HG03196 (cell line): ENCODE data around the gene TRIM13.
"Not testable (repeated sequence)": the region's sequence is repeated elsewhere in the genome, so short reads cannot be mapped to it uniquely, and the experiment has no call there.

Experiments used
- ATAC-seq: cut with Tn5 transposase; IDR thresholded peaks from one replicate; pipeline ENCODE4 v1.9.1; 2021; ENCODE audit not compliant: unreplicated experiment

The TRIM13 gene, protein sequence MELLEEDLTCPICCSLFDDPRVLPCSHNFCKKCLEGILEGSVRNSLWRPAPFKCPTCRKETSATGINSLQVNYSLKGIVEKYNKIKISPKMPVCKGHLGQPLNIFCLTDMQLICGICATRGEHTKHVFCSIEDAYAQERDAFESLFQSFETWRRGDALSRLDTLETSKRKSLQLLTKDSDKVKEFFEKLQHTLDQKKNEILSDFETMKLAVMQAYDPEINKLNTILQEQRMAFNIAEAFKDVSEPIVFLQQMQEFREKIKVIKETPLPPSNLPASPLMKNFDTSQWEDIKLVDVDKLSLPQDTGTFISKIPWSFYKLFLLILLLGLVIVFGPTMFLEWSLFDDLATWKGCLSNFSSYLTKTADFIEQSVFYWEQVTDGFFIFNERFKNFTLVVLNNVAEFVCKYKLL

DNA sequence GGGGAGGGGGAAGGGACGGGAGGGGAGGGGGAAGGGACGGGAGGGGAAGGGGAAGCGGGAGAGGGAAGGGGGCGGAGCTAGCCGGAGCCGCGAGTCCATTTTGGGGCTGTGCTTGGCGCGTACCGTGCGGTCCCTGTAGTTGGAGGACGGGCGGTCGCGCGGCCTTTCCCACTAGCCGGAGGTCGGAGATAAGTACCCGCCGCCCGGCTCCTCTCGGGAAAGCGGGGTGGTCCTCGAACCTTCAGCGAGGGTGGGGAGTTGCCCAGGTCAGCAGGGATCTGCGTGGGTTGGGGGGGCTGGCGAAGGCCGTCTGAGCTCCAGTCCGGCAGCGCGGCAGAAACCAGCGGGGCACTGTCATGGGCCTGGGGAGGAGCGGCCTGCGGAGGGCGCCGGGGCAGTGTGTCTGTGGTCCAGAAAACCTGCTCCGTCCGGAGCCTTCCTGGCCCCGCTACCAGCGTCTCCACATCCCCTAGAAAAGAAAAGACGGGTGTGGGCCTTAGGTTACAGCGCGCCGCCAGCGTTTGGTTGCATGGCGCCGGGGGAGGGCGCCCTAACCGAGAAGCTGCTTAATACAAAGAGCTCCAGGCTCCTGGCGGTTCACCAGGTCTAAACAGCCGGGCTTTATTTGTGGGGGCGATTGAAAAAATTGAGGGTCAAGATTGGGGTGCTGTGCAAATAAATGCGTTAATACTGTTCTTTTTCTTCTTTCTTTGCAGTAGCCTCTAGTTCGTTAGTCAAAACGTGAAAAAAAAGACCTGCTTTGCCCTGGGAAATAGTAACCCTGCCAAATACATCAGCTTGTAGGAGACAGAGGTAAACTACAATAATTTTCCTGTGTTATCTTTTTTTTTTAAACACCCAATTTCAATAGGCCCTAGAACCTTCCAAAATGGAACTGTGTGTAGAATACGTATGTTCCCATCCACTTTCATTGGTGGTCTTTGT is at the start of gene TRIM13:
TRIM13 (plus strand) TSS at position 92 of the 945 bp plus-strand sequence. CDS start 14,899 bp downstream, outside the sequence.
- peak; percentile 75 for ATAC-seq

DNA sequence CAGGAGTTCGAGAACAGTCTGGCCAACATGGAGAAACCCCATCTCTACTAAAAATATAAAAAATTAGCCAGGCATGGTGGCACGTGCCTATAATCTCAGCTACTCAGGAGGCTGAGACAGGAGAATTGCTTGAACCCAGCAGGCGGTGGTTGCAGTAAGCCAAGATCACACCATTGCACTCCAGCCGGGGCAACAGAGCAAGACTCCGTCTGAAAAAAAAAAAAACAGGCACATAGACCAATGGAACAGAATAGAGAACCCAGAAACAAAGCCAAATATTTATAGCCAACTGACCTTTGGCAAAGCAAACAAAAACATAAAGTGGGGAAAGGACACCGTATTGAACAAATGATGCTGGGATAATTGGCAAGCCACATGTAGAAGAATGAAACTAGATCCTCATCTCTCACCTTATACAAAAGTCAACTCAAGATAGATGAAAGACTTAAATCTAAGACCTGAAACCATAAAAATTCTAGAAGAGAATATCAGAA is 48.0 kb upstream of the TRIM13 start:
- not testable (repeated sequence) for ATAC-seq

DNA sequence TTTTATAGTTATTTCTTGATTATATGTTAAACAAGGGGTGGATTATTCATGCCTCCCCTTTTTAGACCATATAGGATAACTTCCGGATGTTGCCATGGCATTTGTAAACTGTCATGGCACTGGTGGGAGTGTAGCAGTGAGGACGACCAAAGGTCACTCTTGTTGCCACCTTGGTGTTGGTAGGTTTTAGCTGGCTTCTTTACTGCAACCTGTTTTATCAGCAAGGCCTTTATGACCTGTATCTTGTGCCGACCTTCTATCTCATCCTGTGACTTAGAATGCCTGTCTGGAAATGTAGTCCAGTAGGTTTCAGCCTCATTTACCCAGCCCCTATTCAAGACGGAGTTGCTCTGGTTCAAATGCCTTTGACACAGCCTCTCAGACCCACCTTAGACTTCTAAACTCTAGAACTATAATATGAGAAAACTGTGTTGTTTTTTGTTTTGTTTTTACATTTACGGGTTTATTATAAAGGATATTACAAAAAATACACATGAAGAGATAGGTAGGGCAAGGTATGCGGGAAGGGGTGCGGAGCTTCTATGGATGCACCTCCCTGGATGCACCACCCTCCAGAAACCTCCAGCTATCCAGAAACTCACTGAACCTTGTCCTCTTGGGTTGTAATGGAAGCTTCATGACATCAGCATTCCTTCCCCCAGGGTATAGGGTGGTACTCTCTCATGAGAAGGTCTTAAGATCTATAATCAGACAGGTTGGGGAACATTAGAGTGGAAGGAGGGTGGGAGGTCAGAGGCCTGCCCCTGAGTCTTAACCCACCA is 44.9 kb upstream of the TRIM13 start:
- ATAC-seq: no peak

DNA sequence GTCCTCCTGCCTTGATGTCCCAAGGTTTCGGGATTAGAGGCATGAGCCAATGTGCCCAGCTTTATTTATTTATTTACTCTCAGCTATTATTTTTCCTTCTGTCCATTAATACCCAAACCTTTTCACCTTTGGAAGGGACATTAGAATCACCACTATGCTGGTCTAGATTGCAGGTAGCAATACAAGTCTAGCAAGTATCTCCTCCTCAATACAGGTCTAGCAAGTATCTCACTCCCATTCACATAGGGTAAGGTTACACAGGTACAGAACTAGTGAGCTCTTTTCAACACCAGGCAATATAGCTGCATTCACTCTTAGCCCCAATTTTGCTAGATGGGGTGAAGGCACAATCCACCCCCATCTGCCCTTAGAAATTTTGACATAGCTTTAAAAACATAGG is 43.3 kb upstream of the TRIM13 start:
- ATAC-seq: no peak

DNA sequence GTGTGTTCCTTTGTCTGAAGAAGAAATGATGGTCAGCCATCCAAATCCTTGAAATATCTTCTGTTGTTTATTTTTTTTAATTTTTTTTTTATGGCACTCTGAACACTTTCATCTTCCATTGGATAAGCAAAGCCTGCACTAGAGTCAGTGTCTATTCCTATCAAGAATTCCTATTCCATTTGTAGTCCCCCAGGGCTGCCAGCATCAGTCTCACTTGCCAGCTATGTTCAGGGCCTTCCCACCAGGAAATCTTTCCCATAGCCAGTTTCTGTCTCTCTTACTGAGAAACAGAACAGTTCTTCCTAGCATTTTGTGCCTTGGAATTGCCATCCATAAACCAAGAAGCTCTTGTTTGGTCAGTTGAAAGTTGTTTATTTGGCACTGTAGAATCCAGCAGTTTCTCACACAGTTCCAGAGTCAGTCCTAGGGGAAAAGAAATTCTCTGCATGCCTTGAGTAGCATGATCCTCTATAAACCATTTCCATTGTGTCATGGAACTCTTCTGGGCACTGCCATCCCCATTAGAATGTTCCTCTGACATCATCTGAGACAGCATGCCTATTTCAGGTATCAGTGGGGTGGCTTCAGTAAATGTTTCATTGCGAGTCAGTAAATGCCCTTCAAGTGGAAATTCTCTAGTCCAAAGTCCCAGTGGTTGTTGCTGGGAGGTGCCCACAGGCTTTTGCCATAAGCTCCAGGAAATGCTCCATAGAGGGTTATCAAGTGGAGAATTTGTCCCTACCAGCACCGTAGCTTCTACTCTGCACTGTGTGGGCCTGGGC is 42.0 kb upstream of the TRIM13 start:
- ATAC-seq: no peak

DNA sequence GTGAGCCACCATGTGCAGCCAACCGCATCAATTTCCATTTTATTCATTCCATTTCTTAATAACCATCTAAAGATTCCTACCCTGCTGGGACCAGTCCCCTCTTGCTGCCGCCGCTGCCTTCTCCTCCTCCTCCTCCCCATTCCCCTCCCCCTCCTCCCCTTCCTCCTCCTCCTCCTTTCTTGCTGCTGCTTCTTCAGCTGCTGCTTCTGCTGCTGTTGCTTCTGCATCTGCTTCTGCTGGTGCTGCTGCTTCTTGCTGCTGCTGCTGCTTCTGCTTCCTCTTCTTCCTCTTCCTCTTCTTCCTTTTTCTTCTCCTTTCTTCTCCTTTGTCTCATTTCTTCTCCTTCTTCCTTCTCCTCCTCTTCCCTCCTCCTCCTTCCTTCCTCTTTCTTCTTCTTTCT is 40.7 kb upstream of the TRIM13 start:
- ATAC-seq: no peak

DNA sequence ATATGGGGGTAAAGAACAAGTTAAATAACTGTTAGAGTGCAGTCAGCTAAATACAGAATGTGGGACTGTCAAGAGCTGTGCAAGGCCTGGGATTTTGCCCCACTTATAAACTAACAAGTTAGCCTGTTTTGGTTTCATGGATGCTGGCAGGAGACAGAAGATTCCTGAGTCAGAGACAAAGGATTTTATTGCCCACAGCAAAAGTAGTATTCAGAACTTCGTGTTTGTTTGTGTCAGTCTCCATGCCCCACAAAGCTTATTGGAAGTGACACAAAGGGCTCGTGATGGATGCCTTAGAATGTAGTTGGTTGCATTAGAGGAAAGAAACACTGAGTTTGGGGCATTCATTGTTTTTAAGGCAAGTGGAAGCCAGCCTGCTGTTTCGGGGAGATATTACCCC is 38.5 kb upstream of the TRIM13 start:
- ATAC-seq: no peak

DNA sequence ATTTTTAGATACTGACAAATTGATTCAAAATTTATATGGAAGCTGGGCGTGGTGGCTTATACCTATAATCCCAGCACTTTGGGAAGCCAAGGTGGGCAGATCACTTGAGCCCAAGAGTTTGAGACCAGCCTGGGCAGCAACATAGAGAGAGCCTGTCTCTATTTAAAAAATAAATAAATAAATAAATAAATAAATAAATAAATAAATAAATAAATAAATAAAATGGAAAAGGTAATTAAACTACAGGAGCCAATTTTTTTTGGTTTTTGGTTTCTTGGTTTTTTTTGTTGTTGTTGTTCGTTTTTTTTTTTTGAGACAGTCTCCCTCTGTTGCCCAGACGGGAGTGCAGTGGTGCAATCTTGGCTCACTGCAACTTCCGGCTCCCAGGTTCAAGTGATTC is 29.4 kb upstream of the TRIM13 start:
- no peak for ATAC-seq

DNA sequence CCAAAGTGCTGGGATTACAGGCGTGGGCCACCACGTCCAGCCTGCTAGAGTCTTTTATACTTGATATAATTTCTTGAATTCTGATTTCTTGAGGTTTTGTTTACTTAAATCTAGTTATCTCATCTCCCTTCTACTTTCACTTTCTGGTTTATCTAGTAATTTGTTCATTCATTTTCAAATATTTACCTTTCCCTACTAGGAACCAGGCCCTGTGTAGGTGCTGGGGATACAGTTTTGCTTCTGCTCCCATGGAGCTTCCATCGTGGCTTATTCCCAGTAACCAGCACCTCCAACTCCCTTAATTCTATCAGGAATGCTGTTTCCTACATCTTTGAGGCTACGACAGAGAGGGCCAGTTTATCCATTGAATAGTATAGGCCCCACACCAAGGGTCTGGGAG is 24.1 kb upstream of the TRIM13 start:
- ATAC-seq: no peak

DNA sequence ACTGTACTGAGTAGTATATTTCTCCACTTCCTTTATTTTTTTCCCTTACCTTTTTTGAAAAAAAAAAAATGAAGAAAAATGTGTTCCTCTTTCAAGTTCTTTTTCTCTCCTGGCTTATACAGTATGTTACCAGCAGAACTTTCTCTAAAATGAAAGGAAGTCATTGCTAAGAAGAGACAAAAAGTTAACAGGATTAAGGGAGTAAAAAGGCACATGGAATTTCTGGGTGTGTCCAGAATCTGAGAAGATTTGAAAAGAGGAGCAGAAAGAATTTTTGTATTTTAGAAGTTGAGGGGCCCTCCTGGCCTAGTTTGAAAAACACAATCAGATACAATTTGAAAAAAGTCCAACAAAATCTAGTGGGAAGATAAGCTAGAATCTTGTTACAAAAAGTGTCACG is 21.0 kb upstream of the TRIM13 start:
- no peak for ATAC-seq

DNA sequence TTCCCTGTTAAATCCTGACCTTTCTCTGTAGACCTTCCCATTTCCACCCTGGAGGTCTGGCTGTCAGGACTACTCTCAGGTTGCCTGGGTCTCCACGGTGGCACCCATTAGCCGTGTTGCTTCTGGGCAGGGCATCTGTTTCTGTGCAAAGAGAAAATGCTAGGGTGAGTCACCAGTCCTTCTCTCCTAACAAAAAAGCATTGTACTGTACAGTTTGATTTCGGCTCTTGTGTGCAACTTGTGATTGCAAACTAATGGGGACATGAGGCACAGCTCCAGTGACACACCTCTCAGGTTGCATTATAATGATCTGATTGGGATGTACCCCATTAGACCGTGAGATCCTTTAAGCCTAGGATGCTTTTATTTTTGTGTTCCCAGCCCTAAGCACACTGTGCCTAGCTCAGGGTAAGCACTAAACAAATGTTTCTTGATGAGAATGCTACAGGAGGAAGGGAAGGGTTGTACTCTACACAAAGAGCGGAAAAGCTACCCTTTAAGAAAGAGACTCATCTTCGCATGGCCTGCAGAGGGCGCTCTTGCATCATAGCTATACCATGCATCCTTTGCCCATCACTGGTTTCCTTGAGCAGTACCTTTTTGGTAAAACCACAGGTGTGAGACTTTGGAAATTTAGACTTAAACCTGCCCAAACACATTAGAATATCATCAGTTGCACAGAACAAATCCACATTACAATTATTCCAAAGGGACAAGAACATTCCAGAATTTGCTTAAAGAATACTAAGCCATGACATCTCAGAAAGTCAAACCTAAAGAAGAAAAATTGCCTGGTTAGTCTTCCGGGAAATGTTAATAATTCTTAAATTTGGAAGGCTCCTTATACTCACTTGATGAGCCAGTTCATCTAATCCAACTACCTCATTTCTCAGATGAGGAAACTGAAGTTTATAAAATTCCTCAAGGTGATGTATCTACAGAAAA is 20.3 kb upstream of the TRIM13 start:
- peak; percentile 68 for ATAC-seq

DNA sequence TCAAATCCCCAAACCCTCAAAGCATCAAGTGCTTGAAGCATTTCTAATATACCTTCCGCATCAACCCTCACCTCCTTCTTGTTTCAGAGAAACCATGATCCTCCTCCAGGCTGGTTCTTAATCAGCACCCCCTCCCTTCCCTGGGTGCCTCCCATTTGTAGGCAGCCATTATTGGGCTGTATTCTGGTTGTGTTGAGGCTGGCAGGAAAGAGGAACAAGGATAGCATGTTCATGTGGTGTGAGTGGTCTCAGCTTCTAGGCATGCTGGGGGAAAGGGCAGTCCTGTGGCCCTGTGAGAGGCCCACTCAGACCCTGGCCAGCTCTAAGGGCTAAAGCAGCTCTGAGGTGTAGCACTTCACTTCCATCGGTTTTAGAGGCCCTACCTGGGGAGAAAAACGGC is 18.9 kb upstream of the TRIM13 start:
- no peak for ATAC-seq

DNA sequence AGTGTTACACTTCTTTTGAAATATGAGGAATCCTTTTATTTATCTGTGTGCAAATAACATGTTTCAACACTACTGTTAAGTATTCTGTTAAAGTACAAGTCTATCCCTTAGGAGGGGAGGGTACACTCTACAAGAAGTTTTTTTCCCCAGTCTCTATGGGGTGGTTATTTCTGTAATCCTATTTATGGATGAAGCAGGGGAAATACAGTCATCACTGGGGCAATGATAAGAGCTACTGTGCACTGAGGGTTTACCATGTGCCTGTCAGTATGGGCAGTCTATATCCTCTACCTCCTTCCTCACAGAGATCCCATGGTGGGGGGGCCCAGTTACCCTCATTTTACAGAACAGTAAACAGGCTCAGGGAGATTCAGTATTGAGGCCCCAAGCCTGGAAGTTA is 16.6 kb upstream of the TRIM13 start:
- ATAC-seq: no peak

DNA sequence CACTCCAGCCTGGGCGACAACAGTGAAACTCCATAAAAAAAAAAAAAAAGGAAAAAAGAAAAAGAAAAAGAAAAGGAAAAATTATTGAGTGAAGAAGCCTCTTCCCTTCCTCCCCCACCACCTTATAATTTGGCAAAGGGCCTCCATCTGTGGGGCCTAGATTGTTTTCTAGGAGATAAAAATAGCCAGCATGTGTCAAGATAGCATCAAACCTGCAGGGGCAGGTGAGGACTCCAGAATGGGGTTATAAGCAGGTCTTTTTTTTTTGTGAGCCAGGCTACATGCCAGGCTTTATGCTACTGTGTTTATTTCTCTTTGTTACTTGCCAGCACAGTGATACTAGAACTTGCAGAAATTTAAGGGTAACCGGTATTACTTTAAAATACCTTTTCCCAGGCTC is 11.7 kb upstream of the TRIM13 start:
- no peak for ATAC-seq

DNA sequence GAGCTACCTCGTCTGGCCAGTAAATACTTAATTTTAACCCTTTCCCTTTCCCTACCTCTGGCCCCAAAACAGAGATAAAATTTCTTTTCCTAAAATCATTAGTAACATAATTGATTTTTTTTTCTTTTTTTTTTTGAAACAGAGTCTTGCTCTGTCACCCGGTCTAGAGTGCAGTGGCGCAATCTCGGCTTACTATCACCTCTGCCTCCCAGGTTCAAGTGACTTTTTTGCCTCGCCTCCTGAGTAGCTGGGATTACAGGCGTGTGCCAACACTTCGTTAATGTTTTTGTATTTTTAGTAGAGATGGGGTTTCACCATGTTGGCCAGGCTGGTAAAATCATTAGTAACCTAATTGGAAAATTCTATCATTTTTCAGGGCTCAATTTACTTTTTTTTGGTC is 10.4 kb upstream of the TRIM13 start:
- ATAC-seq: no peak

DNA sequence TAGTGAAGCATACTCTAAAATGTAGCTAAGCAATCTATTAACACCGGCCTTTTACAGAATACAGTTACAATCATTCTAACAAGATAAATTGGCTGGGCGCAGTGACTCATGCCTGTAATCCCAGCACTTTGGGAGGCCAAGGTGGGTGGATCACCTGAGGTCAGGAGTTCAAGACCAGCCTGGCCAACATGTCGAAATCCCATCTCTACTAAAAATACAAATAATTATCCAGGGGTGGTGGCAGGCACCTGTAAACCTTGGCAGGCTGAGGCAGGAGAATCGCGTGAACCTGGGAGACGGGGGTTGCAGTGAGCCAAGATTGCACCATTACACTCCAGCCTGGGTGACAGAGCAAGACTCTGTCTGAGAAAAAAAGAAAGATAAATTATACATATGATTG is 6.2 kb upstream of the TRIM13 start:
- ATAC-seq: not testable (repeated sequence)

DNA sequence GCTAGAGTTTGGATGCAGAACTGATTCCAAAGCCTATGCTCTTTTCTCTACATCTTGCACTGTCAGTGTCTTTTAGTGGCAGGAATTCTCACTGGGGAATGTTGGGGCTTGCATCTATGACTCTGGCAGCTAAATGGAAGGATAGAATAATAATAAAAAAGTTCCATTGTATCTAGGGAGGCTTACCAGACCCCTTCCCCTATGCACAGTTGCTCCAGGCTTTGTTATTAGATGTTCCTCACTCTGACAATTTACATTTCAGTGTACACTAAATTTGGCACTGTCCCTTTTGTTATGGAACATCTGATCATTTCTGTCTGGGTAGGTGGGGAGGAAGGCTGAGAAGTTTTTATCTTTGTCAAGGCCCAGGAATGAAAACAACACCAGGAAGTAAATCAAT is 3.7 kb upstream of the TRIM13 start:
- no peak for ATAC-seq

DNA sequence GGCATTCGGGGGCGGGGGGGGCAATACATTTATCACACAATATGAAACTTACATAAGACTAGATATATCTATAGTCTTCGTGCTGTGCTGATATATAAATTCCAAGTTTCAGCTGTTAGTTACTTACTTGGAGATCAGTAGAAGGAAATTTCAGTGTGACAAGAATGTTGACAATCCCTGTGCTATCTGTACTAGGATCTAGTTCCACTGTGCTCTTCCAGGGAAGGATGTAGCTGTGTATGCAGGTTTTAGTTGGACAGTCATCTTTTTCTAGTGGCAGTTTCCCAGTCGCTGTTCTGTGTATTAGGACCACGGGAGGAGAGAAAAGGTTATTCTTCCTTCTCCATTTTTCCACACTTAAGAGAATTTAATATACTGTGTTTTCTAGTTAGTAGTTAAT is 3.2 kb upstream of the TRIM13 start:
- ATAC-seq: no peak

DNA sequence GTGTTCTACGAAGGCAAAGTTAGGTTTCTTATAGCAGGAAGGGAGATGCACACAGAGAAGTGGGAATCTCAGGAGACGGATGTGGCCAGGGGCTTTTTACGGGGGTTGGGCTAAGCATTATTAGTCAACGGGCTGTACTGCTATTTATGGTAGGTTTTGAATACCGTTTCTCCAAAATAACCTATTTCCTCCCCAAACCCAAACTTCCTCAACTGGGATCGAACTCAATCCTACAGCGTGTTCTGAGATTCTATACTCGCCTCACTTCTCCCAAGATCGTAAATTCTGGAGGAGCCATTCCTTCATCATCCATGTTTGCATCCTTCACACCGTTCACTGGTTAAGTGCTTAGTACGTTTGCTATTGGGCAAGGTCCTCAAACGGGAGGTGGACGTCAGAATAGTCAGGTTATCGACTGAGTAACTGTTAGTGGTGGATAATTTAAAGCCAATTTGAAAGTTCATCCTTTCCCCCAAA is 1.2 kb upstream of the TRIM13 start:
- no peak for ATAC-seq
